ENCODE measurements around the gene PRLR. TPM values are rescaled to one million over a fixed set of nuclear protein-coding genes. Genes with fewer than 3 reads are reported as not detected.

Gene PRLR
- total and polyA plus RNA-seq, 2 of the 8 experiments (the other 6 are each of a cell fraction or from before 2014, with no cell fraction given) = 0.53 to 2.5 TPM

- no peak for DNase-seq (ENCODE audit: low read depth in 1 of 2, low spot score in 2 of 2)
- no peak overlapping the region for H2BK20ac ChIP-seq (ENCODE audit: low read length)
- POLR2A ChIA-PET (ENCODE audit: partially characterized antibody) = no interaction called here
- H4K20me1 ChIP-seq (replicated peaks in 1 of 2; ENCODE audit: control insufficient read depth in 1 of 2, insufficient read depth in 2 of 2, low read length in 2 of 2) = no peaks in the 10 kb centered on the region
- H3K56ac ChIP-seq (replicated peaks; ENCODE audit: insufficient read length, low read depth, low read length) = no peak overlapping the region
- no peaks in the 10 kb centered on the region for H3K79me1 ChIP-seq (ENCODE audit: low read depth, low read length)
- no peak overlapping the region for H3K4ac ChIP-seq (replicated peaks; ENCODE audit: insufficient read length, low read depth, low read length)
- H3K9ac ChIP-seq (replicated peaks in 1 of 4; ENCODE audit: extremely low read depth in 1 of 4, low read depth in 3 of 4, low read length in 3 of 4) = no peak overlapping the region
- H3K27me3 ChIP-seq (replicated peaks in 1 of 4; ENCODE audit: control insufficient read depth in 3 of 4, extremely low read depth in 1 of 4, insufficient read depth in 3 of 4, low read length in 3 of 4) = no peaks in the 10 kb centered on the region
- no peak overlapping the region for H4K8ac ChIP-seq (ENCODE audit: extremely low read depth, insufficient read depth, low read length)
- H3K79me2 ChIP-seq (ENCODE audit: control insufficient read depth in 1 of 2, insufficient read depth in 2 of 2, low read length in 2 of 2) = no peaks in the 10 kb centered on the region
- H3K23me2 ChIP-seq (ENCODE audit: low read depth, low read length) = no peaks in the 10 kb centered on the region
- no peak overlapping the region for H2BK15ac ChIP-seq (ENCODE audit: low read length)
- H3K4me3 ChIP-seq (ENCODE audit: extremely low read depth in 1 of 4, insufficient read depth in 2 of 4, low read depth in 3 of 4, low read length in 4 of 4) = no peak overlapping the region
- no peak overlapping the region for H3K27ac ChIP-seq (ENCODE audit: low read depth, low read length)
- peaks cover 0 to 3% (median 0%) of the 10 kb centered on the region in 4 experiments; a peak in 1 of 7 replicates for H3K4me1 ChIP-seq (replicated peaks in 1 of 4; ENCODE audit: control insufficient read depth in 3 of 4, insufficient read depth in 4 of 4, low read length in 3 of 4)
- CTCF ChIA-PET (ENCODE audit: partially characterized antibody) = no interaction called here
- no peak overlapping the region for H2AFZ ChIP-seq (ENCODE audit: low read length)
- H3K9me3 ChIP-seq (ENCODE audit: insufficient read depth in 2 of 2, low read depth in 1 of 2, low read length in 1 of 2) = no peaks in the 10 kb centered on the region
- no peak overlapping the region for H4K91ac ChIP-seq (replicated peaks; ENCODE audit: insufficient read length, low read length)
- FAIRE-seq = no peak
- H3K14ac ChIP-seq (ENCODE audit: insufficient read length) = no peak overlapping the region
- H3K23ac ChIP-seq (ENCODE audit: insufficient read length) = no peak overlapping the region
- H2AK5ac ChIP-seq (ENCODE audit: low read depth, low read length) = no peak overlapping the region
- H4K5ac ChIP-seq (ENCODE audit: insufficient read length, low read depth, low read length) = no peak overlapping the region
- no peak overlapping the region for H2BK5ac ChIP-seq (ENCODE audit: low read depth, low read length)
- H2BK120ac ChIP-seq (replicated peaks; ENCODE audit: low read depth, low read length) = no peak overlapping the region
- no peak overlapping the region for H2BK12ac ChIP-seq (ENCODE audit: low read depth, low read length)
- no peaks in the 10 kb centered on the region for H3K36me3 ChIP-seq (ENCODE audit: control insufficient read depth in 2 of 4, insufficient read depth in 4 of 4, low read length in 3 of 4)
- no peak overlapping the region for H3K18ac ChIP-seq (ENCODE audit: extremely low read depth, low read length)
- H3K4me2 ChIP-seq (ENCODE audit: insufficient read depth in 1 of 2, low read depth in 2 of 2, low read length in 2 of 2) = no peak overlapping the region
- TF ChIP-seq HDAC6 (IDR thresholded peaks at IDR 0.05; ENCODE audit: low read depth, low read length) (no peak), CHD7 (IDR thresholded peaks at IDR 0.05; ENCODE audit: insufficient replicate concordance, low read length) (no peak)
Observed at GRCh38 chr5:35059251-35059650, 171.0 kb downstream of the PRLR start.
